SJSA1 (cell line): ENCODE measurements around the gene FOXN1. TPM values are rescaled to one million over a fixed set of nuclear protein-coding genes. Genes with fewer than 3 reads are reported as not detected.
A peak's percentile ranks its signal among the peaks of the same experiment; 100 is the strongest.
"Not testable (repeated sequence)": the region's sequence is repeated elsewhere in the genome, so short reads cannot be mapped to it uniquely, and the experiment has no call there.

ENCODE experiments used
- DNase-seq, 2 experiments: peaks; one replicate each; pipeline ENCODE4 v3.0.0-alpha.2; 2015 to 2020; ENCODE audit warnings: low spot score in 2 of 2, low read depth in 1 of 2
- H3K27ac ChIP-seq: fragments of 250-450 bp; sonication (Bioruptor Pico); 2 replicates; pipeline ENCODE4 v1.5.1; 2020; ENCODE audit warnings: mild to moderate bottlenecking, moderate library complexity
- H3K27me3 ChIP-seq: fragments of 250-450 bp; sonication (Bioruptor Pico); replicated peaks from 2 replicates; pipeline ENCODE4 v1.5.1; 2020; ENCODE audit warnings: mild to moderate bottlenecking, moderate library complexity
- H3K36me3 ChIP-seq: fragments of 250-450 bp; sonication (Bioruptor Pico); 2 replicates; pipeline ENCODE4 v1.5.1; 2020; ENCODE audit warnings: mild to moderate bottlenecking
- H3K4me1 ChIP-seq: fragments of 250-450 bp; sonication (Bioruptor Pico); replicated peaks from 2 replicates; pipeline ENCODE4 v1.6.1; 2021; ENCODE audit warnings: mild to moderate bottlenecking
- H3K4me3 ChIP-seq: fragments of 250-450 bp; sonication (Bioruptor Pico); 2 replicates; pipeline ENCODE4 v1.5.1; 2020; ENCODE audit warnings: mild to moderate bottlenecking
- H3K9me3 ChIP-seq: fragments of 250-450 bp; sonication (Bioruptor Pico); replicated peaks from 2 replicates; pipeline ENCODE4 v1.5.1; 2020; ENCODE audit warnings: mild to moderate bottlenecking
- total RNA-seq: library from RNA; depleted of rRNA; stranded (reverse); fragments of >200 nt; shearing (Covaris generic); gene quantifications from 2 replicates; pipeline ENCODE4 v1.2.3, GENCODE V29; 2014; rRNA removed

Gene FOXN1, protein sequence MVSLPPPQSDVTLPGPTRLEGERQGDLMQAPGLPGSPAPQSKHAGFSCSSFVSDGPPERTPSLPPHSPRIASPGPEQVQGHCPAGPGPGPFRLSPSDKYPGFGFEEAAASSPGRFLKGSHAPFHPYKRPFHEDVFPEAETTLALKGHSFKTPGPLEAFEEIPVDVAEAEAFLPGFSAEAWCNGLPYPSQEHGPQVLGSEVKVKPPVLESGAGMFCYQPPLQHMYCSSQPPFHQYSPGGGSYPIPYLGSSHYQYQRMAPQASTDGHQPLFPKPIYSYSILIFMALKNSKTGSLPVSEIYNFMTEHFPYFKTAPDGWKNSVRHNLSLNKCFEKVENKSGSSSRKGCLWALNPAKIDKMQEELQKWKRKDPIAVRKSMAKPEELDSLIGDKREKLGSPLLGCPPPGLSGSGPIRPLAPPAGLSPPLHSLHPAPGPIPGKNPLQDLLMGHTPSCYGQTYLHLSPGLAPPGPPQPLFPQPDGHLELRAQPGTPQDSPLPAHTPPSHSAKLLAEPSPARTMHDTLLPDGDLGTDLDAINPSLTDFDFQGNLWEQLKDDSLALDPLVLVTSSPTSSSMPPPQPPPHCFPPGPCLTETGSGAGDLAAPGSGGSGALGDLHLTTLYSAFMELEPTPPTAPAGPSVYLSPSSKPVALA
- total RNA-seq: not detected in 2 replicates

DNA sequence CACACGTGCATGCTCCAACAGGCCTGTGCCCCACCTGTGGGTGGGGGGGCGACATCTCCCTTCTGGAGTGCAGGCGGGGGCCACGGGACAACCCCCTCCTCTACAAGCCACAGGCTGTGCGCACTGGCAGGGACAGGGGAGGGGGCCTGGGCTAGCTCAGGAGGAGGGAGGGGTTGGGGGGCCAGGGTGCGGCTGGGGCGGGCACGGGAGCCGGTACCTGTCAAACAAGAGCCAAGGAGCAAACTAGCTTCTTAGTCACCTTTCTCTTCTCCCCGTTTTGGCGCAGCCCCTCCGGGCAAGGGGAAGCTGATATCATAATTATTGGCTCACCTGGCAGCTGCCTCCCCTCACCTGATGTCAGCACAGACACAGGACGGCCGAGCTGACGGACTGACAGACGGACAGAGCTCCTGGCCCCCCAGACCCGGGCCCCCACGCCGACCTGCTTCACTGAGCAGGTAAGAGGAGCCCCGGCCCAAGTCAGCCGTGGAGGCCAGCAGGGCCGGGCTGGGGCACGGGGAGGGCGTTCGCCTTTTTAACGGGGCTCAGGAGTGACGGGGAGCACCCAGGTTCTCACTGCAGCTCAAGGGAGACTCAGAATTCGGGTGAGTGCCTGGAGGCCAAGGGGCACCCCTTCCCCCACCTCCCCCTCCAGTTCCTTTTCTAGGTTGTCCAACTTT lies at the start of gene FOXN1:
FOXN1 (plus strand) TSS at position 363 of the 680 bp plus-strand sequence. CDS start 17,622 bp downstream, outside the sequence.
- H3K27ac ChIP-seq: no peak within 1 kb of the TSS

DNA sequence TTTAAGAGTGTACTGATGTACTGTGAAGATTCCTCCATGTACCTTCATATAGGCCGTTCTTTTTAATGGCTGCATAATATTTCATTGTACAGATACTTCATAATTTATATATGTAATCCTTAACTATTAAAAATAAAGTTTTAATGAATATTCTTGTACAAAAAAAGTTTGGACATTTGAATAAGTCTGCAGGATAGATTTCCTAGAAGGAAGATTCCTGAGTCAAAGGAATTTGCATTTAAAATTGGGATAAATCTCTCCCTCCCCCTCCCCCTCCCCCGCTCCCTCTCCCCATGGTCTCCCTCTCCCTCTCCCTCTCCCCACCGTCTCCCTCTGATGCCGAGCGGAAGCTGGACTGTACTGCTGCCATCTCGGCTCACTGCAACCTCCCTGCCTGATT lies 48.3 kb upstream of the FOXN1 start:
- no peaks in the 10 kb centered on the region for H3K4me1 ChIP-seq
- no peak overlapping the region for H3K4me3 ChIP-seq
- H3K27ac ChIP-seq: no peak overlapping the region
- H3K36me3 ChIP-seq: no peaks in the 10 kb centered on the region
- H3K27me3 ChIP-seq: 0 out of 2 replicates have a peak, but pooled peaks cover under 1% of the 10 kb centered on the region
- H3K9me3 ChIP-seq: no peaks in the 10 kb centered on the region
- no peak for DNase-seq

More for the DNA sequence above, at the start of gene FOXN1:
- Histone ChIP-seq H3K4me1 (no peaks in the 10 kb centered on the region), H3K9me3 (no peaks in the 10 kb centered on the region), H3K4me3 (no peak within 1 kb of the TSS), H3K27me3 (peaks cover 60% of the 10 kb centered on the region), H3K36me3 (no peaks in the 10 kb centered on the region)
- no peak for DNase-seq

DNA sequence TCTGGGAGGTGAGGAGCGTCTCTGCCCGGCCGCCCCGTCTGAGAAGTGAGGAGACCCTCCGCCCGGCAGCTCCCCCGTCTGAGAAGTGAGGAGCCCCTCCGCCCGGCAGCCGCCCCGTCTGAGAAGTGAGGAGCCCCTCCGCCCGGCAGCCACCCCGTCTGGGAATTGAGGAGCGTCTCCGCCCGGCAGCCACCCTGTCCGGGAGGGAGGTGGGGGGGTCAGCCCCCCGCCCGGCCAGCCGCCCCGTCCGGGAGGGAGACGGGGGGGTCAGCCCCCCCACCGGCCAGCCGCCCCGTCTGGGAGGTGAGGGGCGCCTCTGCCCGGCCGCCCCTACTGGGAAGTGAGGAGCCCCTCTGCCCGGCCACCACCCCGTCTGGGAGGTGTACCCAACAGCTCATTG lies 47.3 kb upstream of the FOXN1 start:
- not testable (repeated sequence) for H3K4me1 ChIP-seq, H3K36me3 ChIP-seq, H3K27ac ChIP-seq, H3K9me3 ChIP-seq, DNase-seq, H3K4me3 ChIP-seq, H3K27me3 ChIP-seq

DNA sequence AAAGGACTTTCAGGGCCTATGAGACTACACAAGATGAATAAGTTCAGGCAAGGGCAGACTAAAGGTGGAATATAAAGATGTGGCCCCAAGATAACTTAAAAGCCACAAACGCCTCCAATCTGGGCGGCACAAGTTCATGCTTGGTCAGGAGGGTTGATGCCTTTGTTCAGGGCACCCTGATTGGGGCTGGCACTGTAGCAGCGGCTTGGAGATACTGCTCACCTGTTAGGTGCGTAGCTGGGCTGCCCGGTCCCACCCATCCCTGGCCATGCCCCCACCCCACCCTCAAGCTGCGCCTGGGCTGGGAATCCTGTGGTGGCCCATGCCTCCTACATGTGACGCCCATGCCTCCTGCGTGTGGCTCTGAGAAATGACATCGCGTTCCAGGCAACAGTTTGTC lies 45.2 kb upstream of the FOXN1 start:
- peaks cover 3% of the 10 kb centered on the region; the same call in 1 of the 2 replicates for H3K27me3 ChIP-seq

DNA sequence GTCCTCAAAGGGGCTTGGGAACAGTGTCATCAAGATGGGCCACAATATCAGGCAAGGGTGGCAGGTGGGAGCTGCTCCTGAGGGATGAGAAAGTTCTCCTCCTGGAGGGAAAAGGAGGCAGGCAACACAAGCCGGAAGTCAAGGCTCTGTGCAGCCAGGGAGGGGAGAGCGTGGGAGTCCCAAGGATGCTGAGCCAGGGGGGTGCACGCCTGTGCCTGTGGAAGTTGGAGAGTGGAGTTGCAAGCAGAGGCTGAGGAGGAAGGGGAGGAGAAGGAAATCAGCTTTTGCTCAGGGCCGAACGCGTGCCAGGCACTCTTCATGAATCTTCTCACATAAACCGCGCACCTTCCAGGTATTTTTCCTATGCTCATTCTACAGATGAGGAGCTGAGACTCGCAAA lies 40.1 kb upstream of the FOXN1 start:
- peaks cover 31% of the 10 kb centered on the region for H3K27me3 ChIP-seq
- H3K4me1 ChIP-seq: no peaks in the 10 kb centered on the region
- no peak overlapping the region for H3K4me3 ChIP-seq
- H3K9me3 ChIP-seq: no peaks in the 10 kb centered on the region
- peak in 1 of 2 experiments; percentile 35 for DNase-seq
- H3K27ac ChIP-seq: no peak overlapping the region
- H3K36me3 ChIP-seq: no peaks in the 10 kb centered on the region

More for the DNA sequence above, 45.2 kb upstream of the FOXN1 start:
- no peak for DNase-seq
- Histone ChIP-seq H3K36me3 (no peaks in the 10 kb centered on the region), H3K4me3 (no peak overlapping the region), H3K4me1 (no peaks in the 10 kb centered on the region), H3K27ac (no peak overlapping the region), H3K9me3 (no peaks in the 10 kb centered on the region)

DNA sequence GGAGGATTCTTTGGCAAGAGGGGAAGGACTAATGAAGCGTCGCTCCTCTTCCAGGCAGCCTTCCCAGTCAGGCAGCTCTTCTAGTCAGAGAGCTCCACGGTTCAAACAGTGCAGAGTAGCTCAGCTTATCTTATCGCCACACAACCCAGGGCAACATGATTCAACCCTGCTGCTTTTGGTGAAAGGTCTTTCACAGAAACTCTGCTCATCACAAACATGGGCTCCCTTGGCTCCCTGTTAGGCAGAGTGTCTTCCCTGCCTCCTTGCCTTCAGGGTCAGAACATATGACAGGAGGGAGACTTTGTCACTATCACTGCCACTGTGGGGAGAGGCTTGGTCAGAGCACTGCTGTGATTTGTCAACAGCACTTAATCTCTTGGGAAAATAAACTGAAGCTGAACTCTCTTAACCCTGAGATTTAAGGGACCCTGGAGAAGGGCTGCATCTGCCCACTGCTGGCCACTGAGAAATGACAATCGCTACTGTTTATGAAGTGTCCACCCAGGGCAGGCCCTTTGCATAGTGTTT lies 39.6 kb upstream of the FOXN1 start:
- Histone ChIP-seq H3K27me3 (peaks cover 31% of the 10 kb centered on the region), H3K4me3 (no peak overlapping the region)
- peak in 1 of 2 experiments; percentile 18 for DNase-seq

DNA sequence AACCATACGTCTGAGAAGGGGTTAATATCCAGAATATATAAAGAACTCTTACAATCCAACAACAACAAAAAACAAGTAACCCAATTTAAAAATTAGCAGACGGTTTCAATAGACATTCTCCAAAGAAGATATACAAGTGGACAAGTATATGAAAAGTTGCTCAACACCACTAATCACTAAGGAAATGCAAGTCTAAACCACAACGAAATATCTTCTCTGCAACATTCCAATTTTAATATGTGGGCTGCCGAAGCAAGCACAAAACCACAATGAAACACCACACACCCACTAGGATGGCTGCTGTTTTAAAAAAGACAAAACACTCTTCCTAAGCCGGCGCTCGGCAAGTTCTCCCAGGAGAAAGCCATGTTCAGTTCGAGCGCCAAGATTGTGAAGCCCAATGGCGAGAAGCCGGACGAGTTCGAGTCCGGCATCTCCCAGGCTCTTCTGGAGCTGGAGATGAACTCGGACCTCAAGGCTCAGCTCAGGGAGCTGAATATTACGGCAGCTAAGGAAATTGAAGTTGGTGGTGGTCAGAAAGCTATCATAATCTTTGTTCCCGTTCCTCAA lies 38.6 kb upstream of the FOXN1 start:
- Histone ChIP-seq H3K27ac (no peak overlapping the region), H3K9me3 (no peaks in the 10 kb centered on the region), H3K4me3 (no peak overlapping the region), H3K4me1 (no peaks in the 10 kb centered on the region), H3K27me3 (peaks cover 31% of the 10 kb centered on the region), H3K36me3 (no peaks in the 10 kb centered on the region)
- DNase-seq: peak; percentile 9 to 22

More for the DNA sequence above, 39.6 kb upstream of the FOXN1 start:
- H3K4me1 ChIP-seq: no peaks in the 10 kb centered on the region
- H3K27ac ChIP-seq: no peak overlapping the region
- no peaks in the 10 kb centered on the region for H3K36me3 ChIP-seq
- no peaks in the 10 kb centered on the region for H3K9me3 ChIP-seq

DNA sequence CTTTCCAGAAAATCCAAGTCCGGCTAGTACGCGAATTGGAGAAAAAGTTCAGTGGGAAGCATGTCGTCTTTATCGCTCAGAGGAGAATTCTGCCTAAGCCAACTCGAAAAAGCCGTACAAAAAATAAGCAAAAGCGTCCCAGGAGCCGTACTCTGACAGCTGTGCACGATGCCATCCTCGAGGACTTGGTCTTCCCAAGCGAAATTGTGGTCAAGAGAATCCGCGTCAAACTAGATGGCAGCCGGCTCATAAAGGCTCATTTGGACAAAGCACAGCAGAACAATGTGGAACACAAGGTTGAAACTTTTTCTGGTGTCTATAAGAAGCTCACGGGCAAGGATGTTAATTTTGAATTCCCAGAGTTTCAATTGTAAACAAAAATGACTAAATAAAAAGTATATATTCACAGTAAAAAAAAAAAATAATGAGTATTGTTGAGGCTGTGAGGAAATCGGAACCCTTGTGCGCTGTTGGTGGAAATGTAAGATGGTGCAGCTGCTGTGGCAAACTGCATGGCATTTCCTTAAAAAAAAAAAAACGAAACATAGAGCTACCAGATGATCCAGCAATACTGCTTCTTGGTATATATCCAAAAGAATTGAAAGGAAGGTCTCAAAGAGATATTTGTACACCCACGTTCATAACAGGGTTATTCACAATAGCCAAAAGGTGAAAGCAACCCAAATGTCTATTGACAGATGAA lies 38.0 kb upstream of the FOXN1 start:
- H3K27me3 ChIP-seq: peaks cover 35% of the 10 kb centered on the region
- H3K4me1 ChIP-seq, H3K4me3 ChIP-seq, H3K9me3 ChIP-seq, DNase-seq, H3K36me3 ChIP-seq, H3K27ac ChIP-seq: not testable (repeated sequence)

DNA sequence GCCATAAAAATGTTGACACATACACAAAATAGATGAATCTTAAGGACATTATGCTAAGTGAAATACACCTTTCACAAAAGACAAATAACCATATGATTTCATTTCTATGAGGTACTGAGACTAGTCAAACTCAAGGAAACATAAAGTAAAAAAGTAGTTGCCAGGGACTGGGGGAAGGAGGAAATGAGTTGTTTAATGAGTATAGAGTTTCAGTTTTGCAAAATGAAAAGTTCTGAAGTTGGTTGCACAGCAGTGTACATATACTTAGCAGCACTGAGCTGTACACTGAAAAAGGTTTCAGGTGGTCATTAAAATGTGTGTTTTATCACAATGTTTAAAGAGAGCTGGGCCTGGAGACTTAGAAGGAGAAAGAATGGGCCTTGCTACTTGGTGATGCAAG lies 37.4 kb upstream of the FOXN1 start:
- H3K36me3 ChIP-seq: no peaks in the 10 kb centered on the region
- no peaks in the 10 kb centered on the region for H3K9me3 ChIP-seq
- no peak overlapping the region for H3K4me3 ChIP-seq
- H3K27me3 ChIP-seq: peaks cover 34% of the 10 kb centered on the region
- no peak overlapping the region for H3K27ac ChIP-seq
- H3K4me1 ChIP-seq: no peaks in the 10 kb centered on the region
- no peak for DNase-seq

DNA sequence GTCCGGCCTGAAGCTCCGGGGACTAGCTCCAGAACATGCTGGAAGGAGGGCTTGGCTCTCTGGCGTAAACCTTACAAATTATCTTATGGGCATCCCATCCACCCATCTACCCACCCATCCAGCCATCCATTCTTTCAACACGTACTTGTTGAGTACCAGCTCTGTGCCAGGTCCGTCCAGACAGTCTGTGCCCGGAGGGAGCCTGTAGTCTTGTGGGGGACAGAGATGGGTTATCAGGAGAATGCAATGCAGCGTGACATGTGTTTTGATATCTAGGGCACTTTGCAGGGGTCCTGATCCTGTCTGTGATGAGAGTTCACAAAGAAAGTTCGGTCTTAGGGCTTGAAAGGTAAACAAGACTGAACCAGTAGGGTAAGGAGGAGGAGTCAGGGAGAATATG lies 36.8 kb upstream of the FOXN1 start:
- no peak overlapping the region for H3K27ac ChIP-seq

DNA sequence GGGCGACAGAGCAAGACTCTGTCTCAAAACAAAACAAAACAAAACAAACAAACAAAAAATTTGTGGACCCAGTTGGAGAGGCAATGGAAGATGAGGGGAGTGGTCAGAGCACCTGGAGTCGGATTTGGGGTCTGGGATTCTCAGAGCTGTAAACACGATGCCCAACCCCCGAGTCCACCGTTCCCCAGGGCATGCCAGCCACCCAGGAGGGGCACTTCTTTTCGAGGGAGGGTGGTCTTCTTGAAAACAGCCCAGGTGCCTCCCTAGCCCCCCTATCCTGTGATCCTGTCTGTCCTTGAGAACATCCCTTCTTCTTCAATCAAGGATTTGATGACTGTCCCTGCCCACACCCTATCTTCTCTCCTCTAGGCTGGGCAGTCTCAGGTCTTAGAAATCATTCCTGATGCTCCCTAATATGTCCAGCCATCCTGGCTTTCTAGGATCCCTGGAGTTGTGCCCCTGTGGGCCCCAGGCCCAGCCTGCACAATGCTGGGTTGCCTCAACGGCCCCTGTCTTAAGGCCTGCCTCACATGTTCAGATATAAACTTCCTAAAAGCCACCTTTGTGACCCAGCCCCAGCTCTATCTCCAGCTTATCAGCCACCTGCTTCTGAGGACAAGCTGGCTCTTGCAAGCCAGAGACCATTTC lies 35.8 kb upstream of the FOXN1 start:
- no peak for DNase-seq
- H3K36me3 ChIP-seq: no peaks in the 10 kb centered on the region
- H3K4me3 ChIP-seq: no peak overlapping the region

More for the DNA sequence above, 36.8 kb upstream of the FOXN1 start:
- Histone ChIP-seq H3K4me3 (no peak overlapping the region), H3K4me1 (no peaks in the 10 kb centered on the region), H3K9me3 (no peaks in the 10 kb centered on the region), H3K27me3 (peaks cover 31% of the 10 kb centered on the region), H3K36me3 (no peaks in the 10 kb centered on the region)
- no peak for DNase-seq

DNA sequence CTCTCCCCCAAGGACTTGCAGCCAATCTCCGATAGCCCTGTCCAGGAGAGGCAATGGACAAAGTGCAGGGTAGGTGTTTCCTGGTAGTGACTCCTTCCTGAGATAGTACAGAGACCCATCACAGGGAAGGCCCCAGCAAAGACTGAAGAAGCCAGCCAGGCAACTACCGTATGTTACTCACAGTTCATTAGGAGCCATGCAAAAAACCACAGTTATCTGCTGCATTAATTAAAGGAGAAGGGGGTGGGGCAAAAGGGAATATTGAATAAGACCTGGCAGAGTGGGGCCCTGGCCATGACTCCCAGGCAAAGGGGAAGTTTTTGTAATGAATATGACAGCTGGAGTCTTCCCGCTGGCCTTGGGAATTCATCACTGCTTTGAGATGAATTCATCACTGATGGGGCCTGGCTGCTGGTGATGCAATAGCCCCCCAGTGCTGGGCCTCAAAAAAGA lies 35.2 kb upstream of the FOXN1 start:
- Histone ChIP-seq H3K27ac (no peak overlapping the region), H3K27me3 (peaks cover 31% of the 10 kb centered on the region), H3K9me3 (no peaks in the 10 kb centered on the region), H3K36me3 (no peaks in the 10 kb centered on the region), H3K4me1 (no peaks in the 10 kb centered on the region), H3K4me3 (no peak overlapping the region)
- DNase-seq: peak in 1 of 2 experiments; percentile 10

More for the DNA sequence above, 35.8 kb upstream of the FOXN1 start:
- Histone ChIP-seq H3K9me3 (no peaks in the 10 kb centered on the region), H3K4me1 (no peaks in the 10 kb centered on the region), H3K27ac (no peak overlapping the region), H3K27me3 (peaks cover 31% of the 10 kb centered on the region)
